ENCODE measurements around the gene SMURF2. TPM values are rescaled to one million over a fixed set of nuclear protein-coding genes. Genes with fewer than 3 reads are reported as not detected.
A peak's percentile ranks its signal among the peaks of the same experiment; 100 is the strongest.

SMURF2 gene
- total RNA-seq, 1 donor from 2014 or later = 126 TPM

- Histone ChIP-seq H3K4me1 (ENCODE audit: insufficient read depth, low read length) (no peaks in the 10 kb centered on the region), H3K27ac (ENCODE audit: low read depth, low read length) (no peak overlapping the region), H3K4me3 (ENCODE audit: insufficient read depth, low read depth, low read length) (no peak overlapping the region), H3K9ac (ENCODE audit: low read length) (no peak overlapping the region), H3K36me3 (ENCODE audit: insufficient read depth, low read length) (peaks cover 65% of the 10 kb centered on the region), H3K79me2 (ENCODE audit: insufficient read depth, low read length) (peaks cover 25% of the 10 kb centered on the region), H2AFZ (ENCODE audit: low read depth, low read length) (no peak overlapping the region), H4K20me1 (ENCODE audit: insufficient read depth, low read length) (peaks cover 31% of the 10 kb centered on the region), H3K9me3 (ENCODE audit: insufficient read depth, low read depth, low read length) (no peaks in the 10 kb centered on the region), H3K4me2 (ENCODE audit: low read length) (no peak overlapping the region), H3K27me3 (ENCODE audit: insufficient read depth, low read length) (no peaks in the 10 kb centered on the region)
- peak overlapping the region; percentile 66 for H3K27ac Mint-ChIP-seq (ENCODE audit: unreplicated experiment)
- no peaks in the 10 kb centered on the region for H3K9me3 Mint-ChIP-seq (ENCODE audit: unreplicated experiment)
- H3K4me1 Mint-ChIP-seq (ENCODE audit: low read depth, unreplicated experiment) = peaks cover 17% of the 10 kb centered on the region
- DNase-seq (ENCODE audit: low read depth) (no peak), FAIRE-seq (no peak)
- H3K4me3 Mint-ChIP-seq (ENCODE audit: unreplicated experiment) = no peak overlapping the region
- H3K36me3 Mint-ChIP-seq (ENCODE audit: low read depth, unreplicated experiment) = peaks cover 10% of the 10 kb centered on the region
- no peaks in the 10 kb centered on the region for H3K27me3 Mint-ChIP-seq (ENCODE audit: low read depth, unreplicated experiment)
- TF ChIP-seq EZH2 (IDR thresholded peaks at IDR 0.05; ENCODE audit: insufficient read depth, low read length) (no peak), CTCF (IDR thresholded peaks at IDR 0.05; ENCODE audit: insufficient read depth, low read depth, low read length) (no peak)
Observed at GRCh38 chr17:64544742-64545141, 117.4 kb downstream of the SMURF2 start.

GRCh38 chr17:64540118-64540776 is 121.9 kb downstream of the SMURF2 start:
- Histone ChIP-seq H3K27ac (ENCODE audit: low read depth, low read length) (no peak overlapping the region), H3K4me1 (ENCODE audit: insufficient read depth, low read length) (no peaks in the 10 kb centered on the region), H3K9me3 (ENCODE audit: insufficient read depth, low read depth, low read length) (no peaks in the 10 kb centered on the region), H3K36me3 (ENCODE audit: insufficient read depth, low read length) (peaks cover 68% of the 10 kb centered on the region), H2AFZ (ENCODE audit: low read depth, low read length) (no peak overlapping the region), H3K79me2 (ENCODE audit: insufficient read depth, low read length) (peaks cover 12% of the 10 kb centered on the region), H4K20me1 (ENCODE audit: insufficient read depth, low read length) (peaks cover 37% of the 10 kb centered on the region), H3K4me3 (ENCODE audit: insufficient read depth, low read depth, low read length) (no peak overlapping the region), H3K4me2 (ENCODE audit: low read length) (no peak overlapping the region), H3K9ac (ENCODE audit: low read length) (no peak overlapping the region), H3K27me3 (ENCODE audit: insufficient read depth, low read length) (no peaks in the 10 kb centered on the region)
- Mint-ChIP-seq H3K27me3 (ENCODE audit: low read depth, unreplicated experiment) (no peaks in the 10 kb centered on the region), H3K9me3 (ENCODE audit: unreplicated experiment) (no peaks in the 10 kb centered on the region), H3K36me3 (ENCODE audit: low read depth, unreplicated experiment) (peaks cover 18% of the 10 kb centered on the region), H3K4me3 (ENCODE audit: unreplicated experiment) (no peak overlapping the region), H3K4me1 (ENCODE audit: low read depth, unreplicated experiment) (peaks cover 15% of the 10 kb centered on the region), H3K27ac (ENCODE audit: unreplicated experiment) (no peak overlapping the region)
- FAIRE-seq = no peak
- DNase-seq (ENCODE audit: low read depth) = no peak
- TF ChIP-seq EZH2 (IDR thresholded peaks at IDR 0.05; ENCODE audit: insufficient read depth, low read length) (no peak), CTCF (IDR thresholded peaks at IDR 0.05; ENCODE audit: insufficient read depth, low read depth, low read length) (no peak)

DNA sequence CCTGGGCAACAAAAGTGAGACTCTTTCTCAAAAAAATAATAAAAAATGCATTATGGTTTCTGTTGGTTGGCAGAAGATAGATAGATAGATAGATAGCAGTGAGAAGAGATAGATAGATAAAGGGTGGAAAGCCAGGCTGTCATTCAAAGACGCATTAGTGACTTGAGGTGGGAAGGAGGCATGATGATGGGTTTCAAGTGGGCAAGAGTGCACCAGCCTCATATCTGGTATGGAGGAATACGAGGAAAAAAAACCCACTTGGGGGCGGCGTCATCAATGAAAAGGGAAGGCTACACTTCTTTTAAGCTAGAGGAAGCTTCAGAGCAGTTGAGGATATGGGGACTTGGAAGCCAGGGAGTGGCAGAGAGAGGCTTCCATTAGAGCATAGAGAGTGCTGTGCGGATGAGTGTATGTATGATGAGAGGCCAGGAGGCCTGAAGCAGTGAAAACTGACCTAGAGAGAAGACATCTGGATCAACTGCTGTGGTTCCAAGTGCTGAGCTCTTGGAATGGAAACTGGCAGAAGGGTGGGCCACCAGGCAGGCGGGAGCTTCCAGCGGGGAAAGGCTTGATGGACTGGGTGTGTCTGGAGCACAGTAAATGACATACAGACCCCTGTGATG is 123.5 kb downstream of the SMURF2 start:
- H2AFZ ChIP-seq (ENCODE audit: low read depth, low read length) = no peak overlapping the region
- no peaks in the 10 kb centered on the region for H3K9me3 ChIP-seq (ENCODE audit: insufficient read depth, low read depth, low read length)
- H3K27ac Mint-ChIP-seq (ENCODE audit: unreplicated experiment) = no peak overlapping the region
- no peaks in the 10 kb centered on the region for H3K27me3 ChIP-seq (ENCODE audit: insufficient read depth, low read length)
- H3K27ac ChIP-seq (ENCODE audit: low read depth, low read length) = no peak overlapping the region
- H3K36me3 Mint-ChIP-seq (ENCODE audit: low read depth, unreplicated experiment) = peaks cover 23% of the 10 kb centered on the region
- H3K4me1 ChIP-seq (ENCODE audit: insufficient read depth, low read length) = no peaks in the 10 kb centered on the region
- H3K9ac ChIP-seq (ENCODE audit: low read length) = no peak overlapping the region
- no peaks in the 10 kb centered on the region for H3K9me3 Mint-ChIP-seq (ENCODE audit: unreplicated experiment)
- DNase-seq (ENCODE audit: low read depth) (no peak), FAIRE-seq (no peak)
- no peaks in the 10 kb centered on the region for H3K27me3 Mint-ChIP-seq (ENCODE audit: low read depth, unreplicated experiment)
- no peak overlapping the region for H3K4me3 ChIP-seq (ENCODE audit: insufficient read depth, low read depth, low read length)
- no peak overlapping the region for H3K4me3 Mint-ChIP-seq (ENCODE audit: unreplicated experiment)
- peaks cover 46% of the 10 kb centered on the region for H4K20me1 ChIP-seq (ENCODE audit: insufficient read depth, low read length)
- peaks cover 11% of the 10 kb centered on the region for H3K4me1 Mint-ChIP-seq (ENCODE audit: low read depth, unreplicated experiment)
- peaks cover 6% of the 10 kb centered on the region for H3K79me2 ChIP-seq (ENCODE audit: insufficient read depth, low read length)
- TF ChIP-seq CTCF (IDR thresholded peaks at IDR 0.05; ENCODE audit: insufficient read depth, low read depth, low read length) (no peak), EZH2 (IDR thresholded peaks at IDR 0.05; ENCODE audit: insufficient read depth, low read length) (no peak)
- no peak overlapping the region for H3K4me2 ChIP-seq (ENCODE audit: low read length)
- peaks cover 72% of the 10 kb centered on the region for H3K36me3 ChIP-seq (ENCODE audit: insufficient read depth, low read length)

All from astrocyte (in vitro differentiated cells and primary cell).